Measurements from ENCODE around the gene COL6A3.

DNA sequence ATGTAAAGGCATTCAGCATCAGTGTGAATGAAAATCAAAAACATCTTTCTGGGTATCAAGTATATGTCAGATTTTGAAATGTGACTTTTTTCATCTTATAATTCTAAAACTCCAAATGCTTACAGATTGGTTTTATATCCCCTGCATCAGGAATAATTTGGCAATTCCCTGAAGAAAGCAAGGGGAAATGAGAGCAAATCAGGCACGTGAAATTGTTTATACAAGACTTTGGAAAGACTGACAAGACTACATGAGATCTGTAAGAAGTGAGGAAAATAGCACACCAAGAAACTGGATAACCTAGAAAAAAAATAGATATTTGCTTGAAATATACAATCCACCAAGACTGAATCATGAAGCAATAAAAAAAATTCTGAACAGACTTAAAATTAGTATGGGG is 13.8 kb downstream of the COL6A3 start:
- TF ChIP-seq, protein P1, sequence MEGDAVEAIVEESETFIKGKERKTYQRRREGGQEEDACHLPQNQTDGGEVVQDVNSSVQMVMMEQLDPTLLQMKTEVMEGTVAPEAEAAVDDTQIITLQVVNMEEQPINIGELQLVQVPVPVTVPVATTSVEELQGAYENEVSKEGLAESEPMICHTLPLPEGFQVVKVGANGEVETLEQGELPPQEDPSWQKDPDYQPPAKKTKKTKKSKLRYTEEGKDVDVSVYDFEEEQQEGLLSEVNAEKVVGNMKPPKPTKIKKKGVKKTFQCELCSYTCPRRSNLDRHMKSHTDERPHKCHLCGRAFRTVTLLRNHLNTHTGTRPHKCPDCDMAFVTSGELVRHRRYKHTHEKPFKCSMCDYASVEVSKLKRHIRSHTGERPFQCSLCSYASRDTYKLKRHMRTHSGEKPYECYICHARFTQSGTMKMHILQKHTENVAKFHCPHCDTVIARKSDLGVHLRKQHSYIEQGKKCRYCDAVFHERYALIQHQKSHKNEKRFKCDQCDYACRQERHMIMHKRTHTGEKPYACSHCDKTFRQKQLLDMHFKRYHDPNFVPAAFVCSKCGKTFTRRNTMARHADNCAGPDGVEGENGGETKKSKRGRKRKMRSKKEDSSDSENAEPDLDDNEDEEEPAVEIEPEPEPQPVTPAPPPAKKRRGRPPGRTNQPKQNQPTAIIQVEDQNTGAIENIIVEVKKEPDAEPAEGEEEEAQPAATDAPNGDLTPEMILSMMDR (IDR thresholded peaks at IDR 0.05) = no peak
- TF ChIP-seq POLR2A (IDR thresholded peaks at IDR 0.05) = no peak

Measured in right lobe of liver (tissue), 4 donors.